Measurements from ENCODE around the gene CHRDL2.

Gene CHRDL2

GRCh38 chr11:74749127-74749964 lies 18.1 kb upstream of the CHRDL2 start (continued):
- TF ChIP-seq ZNF510 (tag by site-specific recombination; IDR thresholded peaks at IDR 0.05; ENCODE audit: insufficient replicate concordance) (no peak), SCRT2 (tag by site-specific recombination; IDR thresholded peaks at IDR 0.05) (peak; percentile 33; the same call in 1 of the 2 replicates), ZNF521 (tag by site-specific recombination; IDR thresholded peaks at IDR 0.05) (no peak), ZNF2 (tag by site-specific recombination; IDR thresholded peaks at IDR 0.05) (0 out of 2 replicates have a peak, but pooled peaks have one; percentile 40), ZNF426 (tag by site-specific recombination; IDR thresholded peaks at IDR 0.05) (no peak), PRDM4 (tag by site-specific recombination; IDR thresholded peaks at IDR 0.05) (no peak), GFI1B (tag by site-specific recombination; IDR thresholded peaks at IDR 0.05) (no peak), ZNF132 (tag by site-specific recombination; IDR thresholded peaks at IDR 0.05; ENCODE audit: borderline replicate concordance) (no peak), ZNF335 (tag by site-specific recombination; conservative IDR thresholded peaks at IDR 0.05) (peak; percentile 90), IKZF3 (tag by site-specific recombination; IDR thresholded peaks at IDR 0.05) (no peak), SP7 (tag by site-specific recombination; IDR thresholded peaks at IDR 0.05) (0 out of 2 replicates have a peak, but pooled peaks have one; percentile 29), ZNF274 (IDR thresholded peaks at IDR 0.05; ENCODE audit: low read length) (no peak), ZNF274 (tag by site-specific recombination; IDR thresholded peaks at IDR 0.05; ENCODE audit: borderline replicate concordance) (no peak), HOXD13 (CRISPR knock-in tag; IDR thresholded peaks at IDR 0.05; ENCODE audit: borderline replicate concordance) (no peak), ZNF24 (tag by site-specific recombination; IDR thresholded peaks at IDR 0.05) (0 out of 2 replicates have a peak, but pooled peaks have one; percentile 47), ZNF843 (tag by site-specific recombination; IDR thresholded peaks at IDR 0.05) (no peak), ZNF341 (tag by site-specific recombination; IDR thresholded peaks at IDR 0.05; ENCODE audit: low read depth) (0 out of 2 replicates have a peak, but pooled peaks have one; percentile 9), ZFP41 (tag by site-specific recombination; IDR thresholded peaks at IDR 0.05; ENCODE audit: borderline replicate concordance) (no peak), ZNF664 (tag by site-specific recombination; IDR thresholded peaks at IDR 0.05) (no peak), ZNF610 (tag by site-specific recombination; IDR thresholded peaks at IDR 0.05; ENCODE audit: borderline replicate concordance) (no peak), ZNF776 (tag by site-specific recombination; IDR thresholded peaks at IDR 0.05; ENCODE audit: borderline replicate concordance) (no peak), REPIN1 (tag by site-specific recombination; IDR thresholded peaks at IDR 0.05; ENCODE audit: low read depth) (no peak), ZNF76 (tag by site-specific recombination; IDR thresholded peaks at IDR 0.05; ENCODE audit: borderline replicate concordance, low read depth) (no peak), INSM2 (tag by site-specific recombination; IDR thresholded peaks at IDR 0.05) (no peak), ZNF133 (tag by site-specific recombination; IDR thresholded peaks at IDR 0.05) (no peak), ZNF391 (tag by site-specific recombination; IDR thresholded peaks at IDR 0.05; ENCODE audit: borderline replicate concordance, low read depth) (no peak; the same call in 1 of the 2 replicates), ZNF707 (tag by site-specific recombination; IDR thresholded peaks at IDR 0.05) (no peak), ZNF830 (tag by site-specific recombination; IDR thresholded peaks at IDR 0.05; ENCODE audit: low read depth) (no peak), ZSCAN16 (tag by site-specific recombination; IDR thresholded peaks at IDR 0.05) (no peak)
- TF ChIP-seq, protein P1, sequence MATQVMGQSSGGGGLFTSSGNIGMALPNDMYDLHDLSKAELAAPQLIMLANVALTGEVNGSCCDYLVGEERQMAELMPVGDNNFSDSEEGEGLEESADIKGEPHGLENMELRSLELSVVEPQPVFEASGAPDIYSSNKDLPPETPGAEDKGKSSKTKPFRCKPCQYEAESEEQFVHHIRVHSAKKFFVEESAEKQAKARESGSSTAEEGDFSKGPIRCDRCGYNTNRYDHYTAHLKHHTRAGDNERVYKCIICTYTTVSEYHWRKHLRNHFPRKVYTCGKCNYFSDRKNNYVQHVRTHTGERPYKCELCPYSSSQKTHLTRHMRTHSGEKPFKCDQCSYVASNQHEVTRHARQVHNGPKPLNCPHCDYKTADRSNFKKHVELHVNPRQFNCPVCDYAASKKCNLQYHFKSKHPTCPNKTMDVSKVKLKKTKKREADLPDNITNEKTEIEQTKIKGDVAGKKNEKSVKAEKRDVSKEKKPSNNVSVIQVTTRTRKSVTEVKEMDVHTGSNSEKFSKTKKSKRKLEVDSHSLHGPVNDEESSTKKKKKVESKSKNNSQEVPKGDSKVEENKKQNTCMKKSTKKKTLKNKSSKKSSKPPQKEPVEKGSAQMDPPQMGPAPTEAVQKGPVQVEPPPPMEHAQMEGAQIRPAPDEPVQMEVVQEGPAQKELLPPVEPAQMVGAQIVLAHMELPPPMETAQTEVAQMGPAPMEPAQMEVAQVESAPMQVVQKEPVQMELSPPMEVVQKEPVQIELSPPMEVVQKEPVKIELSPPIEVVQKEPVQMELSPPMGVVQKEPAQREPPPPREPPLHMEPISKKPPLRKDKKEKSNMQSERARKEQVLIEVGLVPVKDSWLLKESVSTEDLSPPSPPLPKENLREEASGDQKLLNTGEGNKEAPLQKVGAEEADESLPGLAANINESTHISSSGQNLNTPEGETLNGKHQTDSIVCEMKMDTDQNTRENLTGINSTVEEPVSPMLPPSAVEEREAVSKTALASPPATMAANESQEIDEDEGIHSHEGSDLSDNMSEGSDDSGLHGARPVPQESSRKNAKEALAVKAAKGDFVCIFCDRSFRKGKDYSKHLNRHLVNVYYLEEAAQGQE (tag by site-specific recombination; IDR thresholded peaks at IDR 0.05) = no peak
- TF ChIP-seq, protein P2, sequence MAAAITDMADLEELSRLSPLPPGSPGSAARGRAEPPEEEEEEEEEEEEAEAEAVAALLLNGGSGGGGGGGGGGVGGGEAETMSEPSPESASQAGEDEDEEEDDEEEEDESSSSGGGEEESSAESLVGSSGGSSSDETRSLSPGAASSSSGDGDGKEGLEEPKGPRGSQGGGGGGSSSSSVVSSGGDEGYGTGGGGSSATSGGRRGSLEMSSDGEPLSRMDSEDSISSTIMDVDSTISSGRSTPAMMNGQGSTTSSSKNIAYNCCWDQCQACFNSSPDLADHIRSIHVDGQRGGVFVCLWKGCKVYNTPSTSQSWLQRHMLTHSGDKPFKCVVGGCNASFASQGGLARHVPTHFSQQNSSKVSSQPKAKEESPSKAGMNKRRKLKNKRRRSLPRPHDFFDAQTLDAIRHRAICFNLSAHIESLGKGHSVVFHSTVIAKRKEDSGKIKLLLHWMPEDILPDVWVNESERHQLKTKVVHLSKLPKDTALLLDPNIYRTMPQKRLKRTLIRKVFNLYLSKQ (tag by site-specific recombination; IDR thresholded peaks at IDR 0.05; ENCODE audit: borderline replicate concordance) = no peak
